SK-N-SH treated with all-trans-retinoic acid at 6 μM for 48 hours (cell line): ENCODE data around the gene OR1K1.

Experiments
- ATAC-seq: fragments of 200-7000 bp; cut with Tn5 transposase; 3 replicates; pipeline ENCODE4 v1.9.1; 2020; ENCODE audit warnings: mild to moderate bottlenecking, moderate library complexity
- CREB5 ChIP-seq: fragments of 250-450 bp; sonication (Bioruptor Pico); IDR thresholded peaks from 2 replicates; pipeline ENCODE4 v1.5.1; 2020; ENCODE audit warnings: low read depth, mild to moderate bottlenecking, moderate library complexity
- CSDC2 ChIP-seq: fragments of 250-450 bp; sonication (Bioruptor Pico); IDR thresholded peaks from 2 replicates; pipeline ENCODE4 v1.5.0; 2020; ENCODE audit warnings: mild to moderate bottlenecking, moderate library complexity
- ESRRG ChIP-seq: fragments of 250-450 bp; sonication (Bioruptor Pico); IDR thresholded peaks from 2 replicates; pipeline ENCODE4 v1.6.1; 2021; ENCODE audit warnings: mild to moderate bottlenecking
- GLIS3 ChIP-seq: fragments of 250-450 bp; sonication (Bioruptor Pico); IDR thresholded peaks from 2 replicates; pipeline ENCODE4 v1.5.0; 2020; ENCODE audit warnings: mild to moderate bottlenecking, moderate library complexity
- ISL1 ChIP-seq: fragments of 250-450 bp; sonication (Bioruptor Pico); IDR thresholded peaks from 2 replicates; pipeline ENCODE4 v2.1.2; 2022; ENCODE audit warnings: mild to moderate bottlenecking, moderate library complexity
- OSR1 ChIP-seq: fragments of 250-450 bp; sonication (Bioruptor Pico); IDR thresholded peaks from 2 replicates; pipeline ENCODE4 v1.8.0; 2022; ENCODE audit warnings: moderate library complexity, mild to moderate bottlenecking, inconsistent platforms
- POU6F1 ChIP-seq: fragments of 250-450 bp; sonication (Bioruptor Pico); IDR thresholded peaks from 2 replicates; pipeline ENCODE4 v1.8.0; 2021; ENCODE audit warnings: low read depth, mild to moderate bottlenecking, moderate library complexity, borderline replicate concordance
- RARB ChIP-seq: fragments of 250-450 bp; sonication (Bioruptor Pico); IDR thresholded peaks from 2 replicates; pipeline ENCODE4 v1.8.0; 2021; ENCODE audit warnings: mild to moderate bottlenecking, moderate library complexity
- SNAI2 ChIP-seq: fragments of 250-450 bp; sonication (Bioruptor Pico); IDR thresholded peaks from 2 replicates; pipeline ENCODE4 v1.5.0; 2020; ENCODE audit warnings: mild to moderate bottlenecking, moderate library complexity
- TCF4 ChIP-seq: fragments of 250-450 bp; sonication (Bioruptor Pico); IDR thresholded peaks from 2 replicates; pipeline ENCODE4 v1.8.0; 2021; ENCODE audit warnings: mild to moderate bottlenecking, moderate library complexity, borderline replicate concordance
- TOX ChIP-seq: fragments of 250-450 bp; sonication (Bioruptor Pico); IDR thresholded peaks from 2 replicates; pipeline ENCODE4 v1.8.0; 2021; ENCODE audit warnings: mild to moderate bottlenecking, moderate library complexity, borderline replicate concordance
- TSHZ2 ChIP-seq: fragments of 250-450 bp; sonication (Bioruptor Pico); IDR thresholded peaks from 2 replicates; pipeline ENCODE4 v1.5.0; 2020; ENCODE audit warnings: mild to moderate bottlenecking, moderate library complexity
- ZFP3 ChIP-seq: fragments of 250-450 bp; sonication (Bioruptor Pico); IDR thresholded peaks from 2 replicates; pipeline ENCODE4 v1.5.0; 2020; ENCODE audit warnings: mild to moderate bottlenecking, moderate library complexity
- ZFP30 ChIP-seq: fragments of 450-650 bp; formaldehyde crosslinking; IDR thresholded peaks from 2 replicates; pipeline ENCODE4 v1.5.0; 2022; ENCODE audit warnings: mild to moderate bottlenecking, moderate library complexity
- ZNF565 ChIP-seq: fragments of 450-650 bp; formaldehyde crosslinking; conservative IDR thresholded peaks from 2 replicates; pipeline ENCODE4 v1.5.0; 2020; ENCODE audit warnings: low read depth, mild to moderate bottlenecking, moderate library complexity
- ZNF8 ChIP-seq: fragments of 450-650 bp; formaldehyde crosslinking; IDR thresholded peaks from 2 replicates; pipeline ENCODE4 v1.5.0; 2020; ENCODE audit warnings: mild to moderate bottlenecking, moderate library complexity
- TF ChIP-seq, protein P1 (sequence below): fragments of 250-450 bp; sonication (Bioruptor Pico); IDR thresholded peaks from 2 replicates; pipeline ENCODE4 v1.5.1; 2021; ENCODE audit warnings: mild to moderate bottlenecking, moderate library complexity

OR1K1 gene

GRCh38 chr9:122814545-122814944 lies 14.6 kb downstream of the OR1K1 start:
- ATAC-seq, result no peak
- no peak for TF ChIP-seq CSDC2 (CRISPR knock-in tag)
- no peak for TF ChIP-seq ZFP3 (CRISPR knock-in tag)
- TF ChIP-seq, protein P1, sequence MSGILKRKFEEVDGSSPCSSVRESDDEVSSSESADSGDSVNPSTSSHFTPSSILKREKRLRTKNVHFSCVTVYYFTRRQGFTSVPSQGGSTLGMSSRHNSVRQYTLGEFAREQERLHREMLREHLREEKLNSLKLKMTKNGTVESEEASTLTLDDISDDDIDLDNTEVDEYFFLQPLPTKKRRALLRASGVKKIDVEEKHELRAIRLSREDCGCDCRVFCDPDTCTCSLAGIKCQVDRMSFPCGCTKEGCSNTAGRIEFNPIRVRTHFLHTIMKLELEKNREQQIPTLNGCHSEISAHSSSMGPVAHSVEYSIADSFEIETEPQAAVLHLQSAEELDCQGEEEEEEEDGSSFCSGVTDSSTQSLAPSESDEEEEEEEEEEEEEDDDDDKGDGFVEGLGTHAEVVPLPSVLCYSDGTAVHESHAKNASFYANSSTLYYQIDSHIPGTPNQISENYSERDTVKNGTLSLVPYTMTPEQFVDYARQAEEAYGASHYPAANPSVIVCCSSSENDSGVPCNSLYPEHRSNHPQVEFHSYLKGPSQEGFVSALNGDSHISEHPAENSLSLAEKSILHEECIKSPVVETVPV (CRISPR knock-in tag), result no peak
- TF ChIP-seq RARB (CRISPR knock-in tag), result no peak
- no peak for TF ChIP-seq TSHZ2 (CRISPR knock-in tag)

- TF ChIP-seq TOX (CRISPR knock-in tag) (no peak), ZNF8 (CRISPR knock-in tag) (no peak), CREB5 (CRISPR knock-in tag) (no peak), POU6F1 (no peak), SNAI2 (no peak), GLIS3 (CRISPR knock-in tag) (no peak), TCF4 (CRISPR knock-in tag) (no peak), OSR1 (CRISPR knock-in tag) (no peak), ZNF565 (CRISPR knock-in tag) (no peak), ESRRG (no peak), ISL1 (CRISPR knock-in tag) (no peak), TSHZ2 (CRISPR knock-in tag) (no peak)
- ATAC-seq, result no peak
Observed at GRCh38 chr9:122815544-122815943, 15.6 kb downstream of the OR1K1 start.

DNA sequence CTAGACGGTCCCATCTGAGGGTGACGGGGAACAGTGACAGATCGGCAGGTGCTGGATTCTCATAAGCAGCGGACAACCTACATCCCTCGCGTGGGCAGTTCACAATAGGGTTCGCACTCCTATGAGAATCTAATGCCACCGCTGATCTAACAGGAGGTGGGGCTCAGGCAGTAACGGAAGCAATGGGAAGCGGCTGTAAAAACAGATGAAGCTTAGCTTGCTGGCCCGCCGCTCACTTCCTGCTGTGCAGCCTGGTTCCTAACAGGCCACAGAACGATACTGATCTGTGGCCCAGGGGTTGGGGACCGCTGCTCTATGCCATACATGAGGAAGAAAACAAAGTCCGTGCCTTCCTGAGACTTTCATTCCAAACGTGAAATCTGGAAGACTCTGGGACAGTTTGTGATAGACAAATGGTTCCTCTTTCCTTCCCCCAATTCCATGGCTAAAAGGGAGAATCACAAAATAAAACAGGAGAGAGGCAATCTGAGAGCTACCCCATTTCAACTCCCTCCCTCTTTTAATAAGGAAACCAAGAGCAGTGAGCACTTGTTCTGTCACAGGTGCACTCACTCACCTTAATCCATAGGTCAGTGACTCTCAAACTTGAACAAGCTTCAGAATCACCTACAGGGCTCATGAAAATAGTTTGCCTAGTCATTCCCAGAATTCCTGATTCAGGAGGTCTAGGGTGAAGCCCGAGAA lies 16.4 kb downstream of the OR1K1 start:
- TF ChIP-seq ZFP30, result no peak
- TF ChIP-seq, all 23 proteins: peak for 0
- ATAC-seq, result no peak

DNA sequence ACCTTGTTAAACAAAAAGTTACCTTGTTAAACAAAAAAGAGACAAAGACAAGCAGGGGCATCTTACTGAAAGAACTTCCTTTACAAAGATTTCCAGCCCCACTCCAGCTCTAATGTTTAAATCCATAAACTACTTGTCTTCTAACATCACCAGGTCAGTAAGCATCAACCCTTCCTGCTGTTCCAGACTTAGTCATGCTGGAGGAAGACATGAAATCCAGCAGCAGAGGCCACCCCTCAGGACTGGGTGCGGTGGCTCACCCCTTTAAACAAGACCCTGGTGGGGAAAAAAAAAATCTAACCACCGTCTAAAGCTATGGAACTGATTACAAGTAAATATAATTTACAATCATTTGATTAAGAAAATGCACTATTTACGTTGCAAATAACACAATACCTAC lies 19.4 kb downstream of the OR1K1 start:
- TF ChIP-seq TOX (CRISPR knock-in tag) (no peak), TSHZ2 (CRISPR knock-in tag) (no peak)
- TF ChIP-seq, all 23 proteins: peak for 0
- ATAC-seq, result no peak
